GM12874 (cell line): ENCODE data around the gene EPHA2.

ENCODE experiments used
- TF ChIP-seq, protein P1 (sequence below): IDR thresholded peaks from 2 replicates; pipeline ENCODE4 v1.5.1; 2011; ENCODE audit warnings: low read depth, mild to moderate bottlenecking, control low read depth, low read length, moderate library complexity; ENCODE audit not compliant: insufficient read depth

The EPHA2 gene

DNA sequence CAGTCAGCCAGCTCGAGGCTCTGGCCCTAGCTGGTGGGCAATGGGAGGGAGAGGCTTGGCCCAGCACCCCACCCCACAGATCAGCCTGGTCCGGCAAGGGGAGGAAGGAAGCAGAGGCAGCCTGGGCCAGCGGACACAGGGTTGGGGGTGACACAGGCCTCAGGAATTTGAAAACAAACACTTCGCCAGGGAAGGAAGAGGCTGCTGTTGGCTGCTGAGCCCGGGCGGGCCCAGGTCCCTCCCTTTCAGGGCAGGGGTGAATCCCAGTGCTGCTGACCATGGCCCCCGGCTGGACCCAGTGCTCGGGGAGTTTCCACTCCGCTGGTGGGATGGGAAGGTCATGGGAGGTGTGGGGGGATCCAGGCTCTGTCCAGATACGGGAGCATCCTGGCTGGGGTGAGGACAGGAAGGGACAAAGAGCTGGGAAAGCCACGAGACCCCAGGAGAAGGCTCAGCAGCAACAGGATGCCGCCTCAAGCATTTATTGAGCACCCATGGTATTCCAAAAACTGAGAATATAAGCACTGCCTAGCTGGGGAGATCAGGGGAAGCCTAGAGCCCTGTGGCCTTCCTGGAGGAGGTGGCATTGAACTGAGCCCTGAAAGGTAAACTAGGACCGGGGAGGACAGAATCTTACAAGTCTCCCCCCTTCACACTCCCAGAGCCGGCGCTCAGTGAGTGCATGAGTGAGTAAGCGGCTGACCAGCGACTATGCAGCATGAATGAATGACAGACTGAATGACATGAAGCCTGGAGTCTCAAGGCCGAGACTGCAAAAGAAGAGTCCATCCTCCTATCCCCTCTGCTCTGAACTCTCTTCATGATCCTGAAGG is 26.2 kb upstream of the EPHA2 start:
- TF ChIP-seq, protein P1, sequence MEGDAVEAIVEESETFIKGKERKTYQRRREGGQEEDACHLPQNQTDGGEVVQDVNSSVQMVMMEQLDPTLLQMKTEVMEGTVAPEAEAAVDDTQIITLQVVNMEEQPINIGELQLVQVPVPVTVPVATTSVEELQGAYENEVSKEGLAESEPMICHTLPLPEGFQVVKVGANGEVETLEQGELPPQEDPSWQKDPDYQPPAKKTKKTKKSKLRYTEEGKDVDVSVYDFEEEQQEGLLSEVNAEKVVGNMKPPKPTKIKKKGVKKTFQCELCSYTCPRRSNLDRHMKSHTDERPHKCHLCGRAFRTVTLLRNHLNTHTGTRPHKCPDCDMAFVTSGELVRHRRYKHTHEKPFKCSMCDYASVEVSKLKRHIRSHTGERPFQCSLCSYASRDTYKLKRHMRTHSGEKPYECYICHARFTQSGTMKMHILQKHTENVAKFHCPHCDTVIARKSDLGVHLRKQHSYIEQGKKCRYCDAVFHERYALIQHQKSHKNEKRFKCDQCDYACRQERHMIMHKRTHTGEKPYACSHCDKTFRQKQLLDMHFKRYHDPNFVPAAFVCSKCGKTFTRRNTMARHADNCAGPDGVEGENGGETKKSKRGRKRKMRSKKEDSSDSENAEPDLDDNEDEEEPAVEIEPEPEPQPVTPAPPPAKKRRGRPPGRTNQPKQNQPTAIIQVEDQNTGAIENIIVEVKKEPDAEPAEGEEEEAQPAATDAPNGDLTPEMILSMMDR, result no peak

DNA sequence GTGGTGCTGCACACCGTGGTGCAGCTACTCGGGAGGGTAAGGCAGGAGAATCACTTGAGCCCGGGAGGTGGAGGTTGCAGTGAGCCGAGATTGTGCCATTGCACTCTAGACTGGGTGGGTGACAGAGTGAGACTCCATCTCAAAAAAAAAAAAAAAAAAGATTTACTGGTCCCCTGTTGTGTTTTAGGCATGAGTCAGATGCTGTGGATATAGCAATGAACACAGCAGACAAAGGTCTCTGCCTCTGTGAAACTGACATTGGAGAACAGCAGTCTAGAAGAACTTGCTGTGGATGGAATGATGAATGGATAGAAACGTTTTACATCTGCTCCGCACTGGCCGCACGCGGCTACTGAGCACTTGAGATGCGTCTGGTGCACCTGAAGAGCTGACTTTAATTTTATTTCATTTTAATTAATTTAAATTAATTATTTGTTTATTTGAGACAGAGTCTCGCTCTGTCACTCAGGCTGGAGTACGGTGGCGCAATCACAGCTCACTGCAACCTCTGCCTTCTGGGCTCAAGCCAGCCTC is 24.5 kb upstream of the EPHA2 start:
- TF ChIP-seq, protein P1, result no peak

DNA sequence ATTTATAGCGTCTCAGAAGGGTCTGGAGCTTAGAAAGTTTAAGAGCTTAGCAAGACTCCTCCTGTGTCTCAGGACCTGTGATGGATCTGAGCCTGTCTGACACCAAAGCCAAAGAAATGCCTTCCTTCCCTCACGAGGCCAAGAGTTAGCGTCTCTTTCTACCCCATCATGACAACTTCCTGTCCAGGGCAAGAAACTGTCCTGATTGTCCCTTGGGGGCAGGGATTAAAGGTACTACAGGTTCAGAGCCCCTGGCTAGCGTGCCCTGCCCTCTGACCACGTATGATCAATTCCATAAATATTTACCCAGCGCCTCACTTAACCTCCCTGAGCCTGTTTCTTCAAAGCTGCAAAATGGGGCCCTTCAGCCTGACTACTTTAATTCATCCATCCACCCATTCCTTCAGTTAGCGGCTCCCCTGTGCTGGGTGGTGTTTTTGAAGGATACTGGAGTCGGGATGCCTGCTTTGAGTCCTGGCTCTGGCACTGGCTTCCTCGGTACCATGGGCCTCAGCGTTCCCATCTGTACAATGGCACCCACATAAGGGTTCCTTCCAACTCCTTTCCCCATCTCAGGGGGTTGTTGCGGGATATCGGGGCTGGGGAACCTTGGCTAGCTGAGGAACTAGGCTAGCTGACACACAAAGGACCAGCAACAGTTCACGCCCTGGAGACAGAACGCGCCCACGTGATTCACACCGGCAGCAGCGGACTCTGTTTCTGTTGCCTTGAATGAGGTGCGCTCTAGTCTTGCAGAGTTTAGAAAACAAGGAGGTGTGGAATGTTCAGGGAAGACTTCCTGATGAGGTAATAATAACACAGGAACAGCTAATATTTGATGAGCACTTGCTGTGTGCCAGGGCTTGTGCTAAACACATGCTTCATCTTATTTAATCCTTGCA is 23.0 kb upstream of the EPHA2 start:
- TF ChIP-seq, protein P1, result no peak

DNA sequence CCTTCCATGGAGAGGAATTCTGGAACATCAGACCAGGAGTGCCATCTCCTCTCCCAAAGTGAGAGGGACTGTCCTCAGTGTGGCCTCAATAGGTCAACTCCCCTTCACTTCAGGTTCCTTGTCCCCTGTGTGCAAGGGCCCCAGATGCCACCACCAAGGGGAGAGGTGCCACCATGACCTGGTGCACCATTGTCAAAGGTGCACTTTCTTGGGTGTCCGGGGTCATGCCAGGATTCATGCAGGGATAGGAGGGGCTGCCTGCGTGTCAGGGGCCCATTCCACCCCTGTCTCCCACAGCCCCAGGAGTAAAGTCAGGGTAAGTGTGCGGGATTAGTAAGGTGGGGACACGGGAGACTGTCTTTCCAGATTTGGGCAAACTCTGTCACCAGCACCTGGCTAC is 21.4 kb upstream of the EPHA2 start:
- TF ChIP-seq, protein P1, result no peak

DNA sequence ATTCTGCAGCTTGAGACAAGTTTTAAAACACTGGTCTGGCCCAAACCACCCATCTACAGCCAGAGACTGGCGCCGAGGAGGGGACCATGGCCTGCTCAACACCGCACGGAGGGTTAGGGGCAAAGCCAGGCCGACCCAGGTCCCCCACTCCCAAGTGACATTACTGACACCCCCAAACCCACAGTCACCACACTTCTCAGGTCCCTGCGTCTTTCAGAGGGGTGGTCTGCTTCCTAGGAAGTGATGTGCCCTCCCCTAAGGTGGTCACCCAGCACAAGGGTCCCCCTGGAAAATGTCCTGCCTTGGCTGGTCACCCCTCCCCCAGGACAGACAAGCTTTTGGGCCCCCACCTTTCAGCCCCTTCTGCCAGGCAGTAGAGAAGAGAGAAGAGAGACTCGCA is 20.8 kb upstream of the EPHA2 start:
- TF ChIP-seq, protein P1, result no peak

DNA sequence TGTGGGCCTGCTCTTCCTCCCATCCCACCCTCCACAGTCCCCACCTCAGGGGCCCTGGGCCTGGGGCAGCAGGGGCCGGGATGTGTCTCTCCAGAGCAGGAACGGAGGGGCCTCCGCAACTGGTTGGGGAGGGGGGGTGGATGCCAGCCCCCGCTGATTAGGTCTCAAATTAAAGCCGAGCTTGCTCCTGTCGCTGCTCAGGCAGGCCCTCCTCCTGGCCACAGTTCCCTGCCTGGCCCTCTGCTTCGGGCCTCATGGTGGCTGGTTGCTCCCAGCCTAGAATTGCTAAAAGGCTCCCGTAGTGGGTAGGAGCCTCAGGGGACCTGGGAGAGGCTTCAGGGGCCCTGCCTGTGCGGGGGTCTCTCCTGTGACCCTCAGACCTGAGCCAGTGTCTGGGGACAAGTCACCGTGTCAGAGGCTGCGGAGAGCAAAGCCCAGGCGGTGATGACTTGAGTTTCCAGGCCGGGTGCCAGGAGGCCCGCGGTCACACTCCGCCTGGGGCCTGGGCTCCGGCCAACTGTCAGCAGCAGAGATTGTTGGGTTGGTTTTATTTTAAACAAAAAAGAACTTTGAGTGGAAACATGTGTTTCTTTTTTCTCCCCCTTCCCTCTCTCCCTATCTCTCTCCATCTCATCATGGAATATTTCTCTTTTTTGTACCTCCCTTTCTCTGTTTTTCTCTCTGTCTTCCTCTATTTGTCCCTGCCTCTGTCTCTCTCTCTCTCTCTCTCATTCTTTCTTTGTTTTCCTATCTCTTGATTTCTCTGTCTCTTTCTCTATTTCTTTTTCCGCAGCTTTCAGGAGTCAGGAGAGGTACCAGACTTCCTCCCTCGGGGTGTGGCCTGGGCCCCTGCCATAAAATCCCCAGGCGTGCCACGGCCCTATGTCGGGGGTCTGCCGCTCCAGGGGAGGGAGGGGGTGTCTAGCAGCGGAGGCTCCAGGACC is 20.0 kb upstream of the EPHA2 start:
- TF ChIP-seq, protein P1, result no peak
